ENCODE data around the gene PTPRN.

DNA sequence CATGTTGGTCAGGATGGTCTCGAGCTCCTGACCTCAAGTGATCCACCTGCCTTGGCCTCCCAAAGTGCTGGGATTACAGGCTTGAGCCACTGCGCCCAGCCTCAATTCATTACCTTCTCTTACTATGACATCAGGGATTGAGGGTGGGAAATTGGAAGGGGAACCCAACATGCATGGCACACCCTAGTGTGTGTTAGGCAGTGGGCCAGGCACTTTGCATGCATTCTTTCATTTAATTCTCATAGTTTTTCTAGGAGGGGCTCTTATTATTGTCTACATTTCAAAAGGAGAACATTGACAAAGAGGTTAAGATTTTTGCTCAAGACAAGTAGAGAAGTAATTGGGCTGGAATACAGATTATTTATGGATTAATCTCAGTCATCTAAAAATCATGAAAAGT lies 40.9 kb downstream of the PTPRN start:
- no peak for TF ChIP-seq EZH2 (IDR thresholded peaks at IDR 0.05; ENCODE audit: low read depth, unreplicated experiment)
- TF ChIP-seq, protein P1, sequence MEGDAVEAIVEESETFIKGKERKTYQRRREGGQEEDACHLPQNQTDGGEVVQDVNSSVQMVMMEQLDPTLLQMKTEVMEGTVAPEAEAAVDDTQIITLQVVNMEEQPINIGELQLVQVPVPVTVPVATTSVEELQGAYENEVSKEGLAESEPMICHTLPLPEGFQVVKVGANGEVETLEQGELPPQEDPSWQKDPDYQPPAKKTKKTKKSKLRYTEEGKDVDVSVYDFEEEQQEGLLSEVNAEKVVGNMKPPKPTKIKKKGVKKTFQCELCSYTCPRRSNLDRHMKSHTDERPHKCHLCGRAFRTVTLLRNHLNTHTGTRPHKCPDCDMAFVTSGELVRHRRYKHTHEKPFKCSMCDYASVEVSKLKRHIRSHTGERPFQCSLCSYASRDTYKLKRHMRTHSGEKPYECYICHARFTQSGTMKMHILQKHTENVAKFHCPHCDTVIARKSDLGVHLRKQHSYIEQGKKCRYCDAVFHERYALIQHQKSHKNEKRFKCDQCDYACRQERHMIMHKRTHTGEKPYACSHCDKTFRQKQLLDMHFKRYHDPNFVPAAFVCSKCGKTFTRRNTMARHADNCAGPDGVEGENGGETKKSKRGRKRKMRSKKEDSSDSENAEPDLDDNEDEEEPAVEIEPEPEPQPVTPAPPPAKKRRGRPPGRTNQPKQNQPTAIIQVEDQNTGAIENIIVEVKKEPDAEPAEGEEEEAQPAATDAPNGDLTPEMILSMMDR (conservative IDR thresholded peaks at IDR 0.05; ENCODE audit: low read depth in 2 of 2): no peak
- no peak for TF ChIP-seq POLR2AphosphoS5 (IDR thresholded peaks at IDR 0.05; ENCODE audit: low read depth)

All from GM23338 (cell line).